ENCODE data around the gene THSD7A. TPM values are rescaled to one million over a fixed set of nuclear protein-coding genes. Genes with fewer than 3 reads are reported as not detected.
A peak's percentile ranks its signal among the peaks of the same experiment; 100 is the strongest.

Gene THSD7A
- total and polyA plus RNA-seq, 11 donors, result 0.11 to 5.2 (median 1.1) TPM

DNA sequence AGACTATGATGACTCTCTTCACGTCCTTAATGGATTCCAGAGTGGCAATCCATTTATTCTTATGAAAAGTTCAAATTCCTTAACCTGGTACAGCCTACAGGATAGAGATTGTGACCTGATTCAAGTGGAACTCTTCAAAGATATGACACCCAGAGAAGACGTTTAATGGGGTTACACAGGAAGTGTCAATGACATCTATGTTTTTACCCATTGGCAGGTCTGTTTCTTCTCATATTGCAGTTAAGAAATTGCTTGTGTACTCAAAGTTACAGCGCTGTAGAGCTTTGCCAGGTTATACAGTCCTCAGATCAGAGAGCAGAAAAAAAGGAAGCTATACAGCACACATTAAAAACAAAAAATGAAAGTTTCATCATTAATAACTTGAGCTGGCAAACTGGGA lies 367.4 kb downstream of the THSD7A start:
- no peak for TF ChIP-seq POLR2A (IDR thresholded peaks at IDR 0.05)
- TF ChIP-seq CTCF (IDR thresholded peaks at IDR 0.05), result no peak
- Histone ChIP-seq H3K27ac (no peak overlapping the region), H3K9me3 (no peaks in the 10 kb centered on the region), H3K4me1 (no peaks in the 10 kb centered on the region), H3K36me3 (no peaks in the 10 kb centered on the region), H3K4me3 (no peak overlapping the region), H3K27me3 (no peaks in the 10 kb centered on the region)
- DNase-seq (no peak), ATAC-seq (no peak)
- 57 to 69% (median 66%) methylated on average over 3 of the region's 3 CpGs for WGBS, 4 donors
- intact Hi-C loops (cut with DNase I), result no loop called here

- Histone ChIP-seq H3K36me3 (no peaks in the 10 kb centered on the region), H3K27ac (no peak overlapping the region), H3K27me3 (no peaks in the 10 kb centered on the region), H3K9me3 (no peaks in the 10 kb centered on the region), H3K4me1 (peaks cover 0 to 13% (median 2%) of the 10 kb centered on the region in 12 donors), H3K4me3 (no peak overlapping the region)
- WGBS, 4 donors, result 79 to 88% (median 83%) methylated on average over 6 of the region's 6 CpGs
- TF ChIP-seq CTCF (IDR thresholded peaks at IDR 0.05), result no peak
- TF ChIP-seq POLR2A (IDR thresholded peaks at IDR 0.05), result no peak
- ATAC-seq (no peak), DNase-seq (no peak)
- intact Hi-C loops (cut with DNase I), result no loop called here
These were observed 370.1 kb downstream of the THSD7A start for GRCh38 chr7:11461946-11462345.

DNA sequence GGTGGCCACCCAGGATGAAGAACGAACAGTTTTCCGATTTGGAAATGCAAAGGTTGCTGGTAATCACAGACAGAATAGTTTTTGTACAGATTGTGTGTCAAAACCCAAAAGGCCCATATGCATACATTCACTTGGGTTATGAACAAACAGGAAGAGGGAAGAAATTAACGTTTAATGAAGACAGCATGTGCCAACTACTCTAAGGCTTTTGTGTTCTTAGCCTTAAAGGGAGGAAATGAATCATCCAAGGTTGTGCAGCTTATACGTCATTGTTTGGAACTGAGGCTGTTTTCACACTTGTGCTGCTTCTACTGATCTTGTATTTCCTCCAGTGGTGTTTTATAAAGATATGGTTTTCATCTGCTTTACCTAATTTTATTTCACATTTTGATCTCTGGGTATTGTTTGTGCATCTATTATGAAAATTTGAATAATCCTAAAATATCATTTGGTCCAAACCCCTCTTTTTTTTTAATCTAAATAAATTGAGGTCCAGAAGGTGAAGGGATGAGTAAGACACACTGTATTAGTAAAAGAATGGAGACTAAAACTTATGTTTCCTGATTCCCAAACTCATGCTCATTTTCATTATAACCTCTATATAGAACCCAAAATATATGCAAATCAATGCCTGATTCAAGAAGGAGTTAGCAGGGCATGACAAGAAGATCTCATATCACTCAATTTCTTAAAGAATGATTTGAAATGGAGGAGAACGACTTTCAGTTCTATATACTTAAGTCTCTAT lies 373.1 kb downstream of the THSD7A start:
- Histone ChIP-seq H3K27ac (peak overlapping the region in 5 of 12 donors; percentile 0 to 45 (median 15)), H3K4me3 (no peak overlapping the region), H3K36me3 (no peaks in the 10 kb centered on the region), H3K4me1 (peaks cover 0 to 13% (median 2%) of the 10 kb centered on the region in 12 donors), H3K27me3 (no peaks in the 10 kb centered on the region), H3K9me3 (no peaks in the 10 kb centered on the region)
- DNase-seq (peak in 1 of 5 donors; percentile 14), ATAC-seq (peak; percentile 51 to 92 (median 72))
- 50 to 58% (median 53%) methylated on average over 5 of the region's 5 CpGs for WGBS, 4 donors
- intact Hi-C loops (cut with DNase I), result loop anchor here in 1 of 10 donors (10.0 kb wide), 1 partner anchor 156 kb away; no protein-coding TSS in a partner anchor
- TF ChIP-seq POLR2A (IDR thresholded peaks at IDR 0.05) (no peak), CTCF (IDR thresholded peaks at IDR 0.05) (no peak)

GRCh38 chr7:11457419-11457818 lies 374.6 kb downstream of the THSD7A start:
- Histone ChIP-seq H3K27me3 (no peaks in the 10 kb centered on the region), H3K4me1 (peaks cover 0 to 13% (median 2%) of the 10 kb centered on the region in 12 donors), H3K9me3 (no peaks in the 10 kb centered on the region), H3K4me3 (no peak overlapping the region), H3K27ac (no peak overlapping the region), H3K36me3 (no peaks in the 10 kb centered on the region)
- DNase-seq, result no peak
- TF ChIP-seq POLR2A (IDR thresholded peaks at IDR 0.05), result no peak
- no peak for TF ChIP-seq CTCF (IDR thresholded peaks at IDR 0.05)
- intact Hi-C loops (cut with DNase I), result loop anchor here in 1 of 10 donors (10.0 kb wide), 1 partner anchor 157 kb away; no protein-coding TSS in a partner anchor
- 57 to 73% (median 65%) methylated on average over 3 of the region's 3 CpGs for WGBS, 4 donors
- no peak for ATAC-seq

Data from heart left ventricle (tissue), 16 donors.